ENCODE results near the gene TMEM47. TPM values are rescaled to one million over a fixed set of nuclear protein-coding genes. Genes with fewer than 3 reads are reported as not detected.

Gene TMEM47
- total and polyA plus RNA-seq, 2 of the 8 experiments (the other 6 are each of a cell fraction or from before 2014, with no cell fraction given) = 24.8 to 28.5 TPM

GRCh38 chrX:34612036-34612435 is 45.0 kb downstream of the TMEM47 start:
- no peak overlapping the region for H4K91ac ChIP-seq (replicated peaks; ENCODE audit: insufficient read length, low read length)
- FAIRE-seq (no peak), DNase-seq (ENCODE audit: low read depth in 1 of 2, low spot score in 2 of 2) (no peak)
- no peak overlapping the region for H2AFZ ChIP-seq (ENCODE audit: low read length)
- H3K36me3 ChIP-seq (ENCODE audit: control insufficient read depth in 2 of 4, insufficient read depth in 4 of 4, low read length in 3 of 4) = no peaks in the 10 kb centered on the region
- CTCF ChIA-PET (ENCODE audit: partially characterized antibody) = no interaction called here
- no peaks in the 10 kb centered on the region for H3K27me3 ChIP-seq (replicated peaks in 1 of 4; ENCODE audit: control insufficient read depth in 3 of 4, extremely low read depth in 1 of 4, insufficient read depth in 3 of 4, low read length in 3 of 4)
- H2BK5ac ChIP-seq (ENCODE audit: low read depth, low read length) = no peak overlapping the region
- POLR2A ChIA-PET (ENCODE audit: partially characterized antibody) = no interaction called here
- no peak overlapping the region for H3K9ac ChIP-seq (replicated peaks in 1 of 4; ENCODE audit: extremely low read depth in 1 of 4, low read depth in 3 of 4, low read length in 3 of 4)
- no peaks in the 10 kb centered on the region for H3K79me1 ChIP-seq (ENCODE audit: low read depth, low read length)
- no peak overlapping the region for H3K27ac ChIP-seq (ENCODE audit: low read depth, low read length)
- no peak overlapping the region for H2BK15ac ChIP-seq (ENCODE audit: low read length)
- no peak for TF ChIP-seq SUZ12 (IDR thresholded peaks at IDR 0.05; ENCODE audit: low read length)
- TF ChIP-seq CHD2 (IDR thresholded peaks at IDR 0.05; ENCODE audit: low read length) = no peak
- no peak for TF ChIP-seq SAP30 (IDR thresholded peaks at IDR 0.05; ENCODE audit: insufficient read depth, insufficient replicate concordance, low read length)
- H4K20me1 ChIP-seq (replicated peaks in 1 of 2; ENCODE audit: control insufficient read depth in 1 of 2, insufficient read depth in 2 of 2, low read length in 2 of 2) = no peaks in the 10 kb centered on the region
- no peak overlapping the region for H3K18ac ChIP-seq (ENCODE audit: extremely low read depth, low read length)
- no peak overlapping the region for H4K5ac ChIP-seq (ENCODE audit: insufficient read length, low read depth, low read length)
- WGBS, 2 experiments (ENCODE audit: extremely low coverage in 1 of 2, insufficient coverage in 1 of 2, insufficient read length in 1 of 2, insufficient replicate concordance in 2 of 2, low coverage in 1 of 2, low lambda C conversion rate in 2 of 2, missing lambda C conversion rate in 1 of 2) = 96% methylated on average over 4 of the region's 4 CpGs; no CpG with 5 or more reads in 1 of the 2 experiments
- H2BK20ac ChIP-seq (ENCODE audit: low read length) = no peak overlapping the region
- H3K4me2 ChIP-seq (ENCODE audit: insufficient read depth in 1 of 2, low read depth in 2 of 2, low read length in 2 of 2) = no peak overlapping the region
- no peak overlapping the region for H4K8ac ChIP-seq (ENCODE audit: extremely low read depth, insufficient read depth, low read length)
- no peak overlapping the region for H3K14ac ChIP-seq (ENCODE audit: insufficient read length)
- no peaks in the 10 kb centered on the region for H3K79me2 ChIP-seq (ENCODE audit: control insufficient read depth in 1 of 2, insufficient read depth in 2 of 2, low read length in 2 of 2)
- no peak overlapping the region for H3K4me3 ChIP-seq (ENCODE audit: extremely low read depth in 1 of 4, insufficient read depth in 2 of 4, low read depth in 3 of 4, low read length in 4 of 4)
- no peak overlapping the region for H2BK120ac ChIP-seq (replicated peaks; ENCODE audit: low read depth, low read length)
- H3K23ac ChIP-seq (ENCODE audit: insufficient read length) = no peak overlapping the region
- no peaks in the 10 kb centered on the region for H3K4me1 ChIP-seq (replicated peaks in 1 of 4; ENCODE audit: control insufficient read depth in 3 of 4, insufficient read depth in 4 of 4, low read length in 3 of 4)
- H3K4ac ChIP-seq (replicated peaks; ENCODE audit: insufficient read length, low read depth, low read length) = no peak overlapping the region
- no peak overlapping the region for H2BK12ac ChIP-seq (ENCODE audit: low read depth, low read length)
- H2AK5ac ChIP-seq (ENCODE audit: low read depth, low read length) = no peak overlapping the region
- no peak overlapping the region for H3K56ac ChIP-seq (replicated peaks; ENCODE audit: insufficient read length, low read depth, low read length)
- H3K9me3 ChIP-seq (ENCODE audit: insufficient read depth in 2 of 2, low read depth in 1 of 2, low read length in 1 of 2) = 0 out of 4 replicates have a peak, but pooled peaks cover 0 to 6% of the 10 kb centered on the region in 2 experiments
- no peaks in the 10 kb centered on the region for H3K23me2 ChIP-seq (ENCODE audit: low read depth, low read length)

All from H1 (cell line).